ENCODE measurements around the gene INS. TPM values are rescaled to one million over a fixed set of nuclear protein-coding genes. Genes with fewer than 3 reads are reported as not detected.

The INS gene
- total and polyA plus RNA-seq, 11 donors, result 0.67 to 1.8 TPM; not detected in 9

- intact Hi-C loops (cut with DNase I), result no loop called here
- 67 to 78% (median 75%) methylated on average over 27 to 31 of the region's 31 CpGs for WGBS, 4 donors
- Histone ChIP-seq H3K9me3 (no peaks in the 10 kb centered on the region), H3K4me3 (no peak overlapping the region), H3K27ac (no peak overlapping the region), H3K27me3 (peaks cover 0 to 36% (median 21%) of the 10 kb centered on the region in 9 donors), H3K36me3 (no peaks in the 10 kb centered on the region), H3K4me1 (peaks cover 0 to 13% (median 6%) of the 10 kb centered on the region in 12 donors)
- no peak for ATAC-seq
- TF ChIP-seq CTCF (IDR thresholded peaks at IDR 0.05), result no peak
- TF ChIP-seq POLR2A (IDR thresholded peaks at IDR 0.05), result no peak
- no peak for DNase-seq
These were observed 6.4 kb upstream of the INS start for GRCh38 chr11:2167141-2168045.

- peaks cover 0 to 36% (median 21%) of the 10 kb centered on the region in 9 donors for H3K27me3 ChIP-seq
- intact Hi-C loops (cut with DNase I), result loop anchor here in 2 of 10 donors (1.0 kb wide), 1 partner anchor 254 kb away; no protein-coding TSS in a partner anchor
- no peaks in the 10 kb centered on the region for H3K36me3 ChIP-seq
- peak overlapping the region in 9 of 12 donors; percentile 11 to 40 (median 28) for H3K4me3 ChIP-seq
- no peak overlapping the region for H3K27ac ChIP-seq
- H3K4me1 ChIP-seq, result peaks cover 0 to 13% (median 6%) of the 10 kb centered on the region in 12 donors
- DNase-seq, result no peak
- ATAC-seq, result peak in 3 of 4 donors; percentile 5 to 43 (median 23)
- TF ChIP-seq POLR2A (IDR thresholded peaks at IDR 0.05), result no peak
- peak; percentile 41 to 69 (median 52) for TF ChIP-seq CTCF (IDR thresholded peaks at IDR 0.05)
- H3K9me3 ChIP-seq, result no peaks in the 10 kb centered on the region
- 7 to 46% (median 8%) methylated on average over 20 to 70 of the region's 70 CpGs for WGBS, 4 donors
These were observed 5.3 kb upstream of the INS start for GRCh38 chr11:2166091-2166851.

GRCh38 chr11:2165571-2165970 lies 4.6 kb upstream of the INS start:
- WGBS, 4 donors, result 86 to 93% (median 89%) methylated on average over 9 to 13 of the region's 13 CpGs
- DNase-seq (no peak), ATAC-seq (no peak)
- H3K4me1 ChIP-seq, result peaks cover 0 to 13% (median 6%) of the 10 kb centered on the region in 12 donors
- TF ChIP-seq POLR2A (IDR thresholded peaks at IDR 0.05), result no peak
- TF ChIP-seq CTCF (IDR thresholded peaks at IDR 0.05), result no peak
- intact Hi-C loops (cut with DNase I), result no loop called here
- no peaks in the 10 kb centered on the region for H3K9me3 ChIP-seq
- H3K27ac ChIP-seq, result no peak overlapping the region
- H3K36me3 ChIP-seq, result no peaks in the 10 kb centered on the region
- peaks cover 0 to 39% (median 21%) of the 10 kb centered on the region in 9 donors for H3K27me3 ChIP-seq
- H3K4me3 ChIP-seq, result no peak overlapping the region
